ENCODE measurements around the gene TUBD1. TPM values are rescaled to one million over a fixed set of nuclear protein-coding genes. Genes with fewer than 3 reads are reported as not detected.

Gene TUBD1
- total RNA-seq, 1 experiment from 2014 or later: 12.5 TPM

DNA sequence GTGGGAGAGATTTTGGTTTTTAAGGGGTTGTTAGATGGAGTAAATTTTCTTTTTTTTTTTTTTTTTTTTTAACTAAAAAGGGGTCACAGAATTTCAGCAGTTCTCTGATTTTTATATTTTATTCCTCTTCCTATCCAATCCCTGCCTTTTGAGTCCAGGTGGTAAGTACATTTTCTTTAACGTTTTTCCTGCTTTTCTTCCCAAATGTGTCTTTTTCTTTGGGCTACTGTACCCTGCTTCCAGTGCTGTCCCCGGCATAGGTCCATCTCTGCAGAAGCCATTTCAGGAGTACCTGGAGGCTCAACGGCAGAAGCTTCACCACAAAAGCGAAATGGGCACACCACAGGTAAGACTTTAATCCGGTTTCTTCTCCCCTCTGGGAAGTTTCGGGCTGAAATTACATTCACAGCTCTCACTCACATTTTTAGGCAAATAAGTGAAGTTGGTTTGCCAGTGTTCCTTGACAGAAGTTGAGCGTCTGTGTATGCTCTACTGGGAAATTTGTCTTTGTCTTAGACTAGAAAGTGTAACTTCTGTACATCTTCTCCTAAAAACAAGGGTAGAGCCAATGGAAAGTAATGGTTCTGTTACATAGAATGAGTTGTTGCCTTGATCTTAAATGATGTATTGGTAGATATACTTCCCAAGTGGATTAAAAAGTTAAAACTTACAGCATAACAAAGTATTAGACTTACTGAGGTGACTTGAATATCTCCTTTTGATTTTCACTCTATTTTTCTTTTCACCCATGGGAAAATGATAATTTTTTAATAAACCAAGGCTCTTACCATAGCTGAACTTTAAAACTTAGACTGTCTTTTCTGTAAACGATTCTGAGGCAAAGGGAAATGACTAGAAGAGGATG lies 54.5 kb downstream of the TUBD1 start:
- Histone ChIP-seq H3K4me3 (ENCODE audit: low read depth in 2 of 2, low read length in 2 of 2) (peak overlapping the region; percentile 87 to 99), H3K27ac (ENCODE audit: low read length) (peak overlapping the region; percentile 100), H3K36me3 (ENCODE audit: control insufficient read depth, insufficient read depth, low read length) (peaks cover 29% of the 10 kb centered on the region), H3K4me1 (ENCODE audit: control insufficient read depth, insufficient read depth, low read length) (peaks cover 27% of the 10 kb centered on the region), H3K27me3 (ENCODE audit: control insufficient read depth, insufficient read depth, low read length) (no peaks in the 10 kb centered on the region), H3K9me3 (ENCODE audit: control insufficient read depth, insufficient read depth, low read depth, low read length) (no peaks in the 10 kb centered on the region)
- ATAC-seq (peak; percentile 10), DNase-seq (ENCODE audit: low read depth, low spot score) (no peak)
- intact Hi-C loops (cut with micrococcal nuclease; ENCODE audit: unreplicated experiment) (no loop called here), in situ Hi-C loops (cut with HindIII; ENCODE audit: low pct_unique_long_range_greater_than_20kb, low sequenced_read_pairs) (no loop called here)
- no TSS peak for BruUV-seq (replicated peaks)
- TF ChIP-seq, protein P1, sequence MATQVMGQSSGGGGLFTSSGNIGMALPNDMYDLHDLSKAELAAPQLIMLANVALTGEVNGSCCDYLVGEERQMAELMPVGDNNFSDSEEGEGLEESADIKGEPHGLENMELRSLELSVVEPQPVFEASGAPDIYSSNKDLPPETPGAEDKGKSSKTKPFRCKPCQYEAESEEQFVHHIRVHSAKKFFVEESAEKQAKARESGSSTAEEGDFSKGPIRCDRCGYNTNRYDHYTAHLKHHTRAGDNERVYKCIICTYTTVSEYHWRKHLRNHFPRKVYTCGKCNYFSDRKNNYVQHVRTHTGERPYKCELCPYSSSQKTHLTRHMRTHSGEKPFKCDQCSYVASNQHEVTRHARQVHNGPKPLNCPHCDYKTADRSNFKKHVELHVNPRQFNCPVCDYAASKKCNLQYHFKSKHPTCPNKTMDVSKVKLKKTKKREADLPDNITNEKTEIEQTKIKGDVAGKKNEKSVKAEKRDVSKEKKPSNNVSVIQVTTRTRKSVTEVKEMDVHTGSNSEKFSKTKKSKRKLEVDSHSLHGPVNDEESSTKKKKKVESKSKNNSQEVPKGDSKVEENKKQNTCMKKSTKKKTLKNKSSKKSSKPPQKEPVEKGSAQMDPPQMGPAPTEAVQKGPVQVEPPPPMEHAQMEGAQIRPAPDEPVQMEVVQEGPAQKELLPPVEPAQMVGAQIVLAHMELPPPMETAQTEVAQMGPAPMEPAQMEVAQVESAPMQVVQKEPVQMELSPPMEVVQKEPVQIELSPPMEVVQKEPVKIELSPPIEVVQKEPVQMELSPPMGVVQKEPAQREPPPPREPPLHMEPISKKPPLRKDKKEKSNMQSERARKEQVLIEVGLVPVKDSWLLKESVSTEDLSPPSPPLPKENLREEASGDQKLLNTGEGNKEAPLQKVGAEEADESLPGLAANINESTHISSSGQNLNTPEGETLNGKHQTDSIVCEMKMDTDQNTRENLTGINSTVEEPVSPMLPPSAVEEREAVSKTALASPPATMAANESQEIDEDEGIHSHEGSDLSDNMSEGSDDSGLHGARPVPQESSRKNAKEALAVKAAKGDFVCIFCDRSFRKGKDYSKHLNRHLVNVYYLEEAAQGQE (IDR thresholded peaks at IDR 0.05; ENCODE audit: insufficient read depth in 1 of 2, low read depth in 2 of 2, low read length in 1 of 2): peak in 1 of 2 experiments; percentile 35; a peak in 1 of 4 replicates
- no peak for TF ChIP-seq SIN3A (IDR thresholded peaks at IDR 0.05; ENCODE audit: borderline replicate concordance, insufficient read depth, low read depth, low read length)
- TF ChIP-seq POLR2AphosphoS5 (IDR thresholded peaks at IDR 0.05; ENCODE audit: low read depth, low read length): peak; percentile 12; the same call in 1 of the 2 replicates
- ChIA-PET POLR2A (interaction anchor here (0.5 to 3.5 kb wide), 18 partner anchors 10 to 610 kb away, joined by 4 to 77 read pairs (median 10); partner anchors contain the start of genes PTRH2 and VMP1), CTCF (interaction anchor here (0.6 kb wide), 1 partner anchor 23 kb away, joined by 7 read pairs; no protein-coding TSS in a partner anchor)

DNA sequence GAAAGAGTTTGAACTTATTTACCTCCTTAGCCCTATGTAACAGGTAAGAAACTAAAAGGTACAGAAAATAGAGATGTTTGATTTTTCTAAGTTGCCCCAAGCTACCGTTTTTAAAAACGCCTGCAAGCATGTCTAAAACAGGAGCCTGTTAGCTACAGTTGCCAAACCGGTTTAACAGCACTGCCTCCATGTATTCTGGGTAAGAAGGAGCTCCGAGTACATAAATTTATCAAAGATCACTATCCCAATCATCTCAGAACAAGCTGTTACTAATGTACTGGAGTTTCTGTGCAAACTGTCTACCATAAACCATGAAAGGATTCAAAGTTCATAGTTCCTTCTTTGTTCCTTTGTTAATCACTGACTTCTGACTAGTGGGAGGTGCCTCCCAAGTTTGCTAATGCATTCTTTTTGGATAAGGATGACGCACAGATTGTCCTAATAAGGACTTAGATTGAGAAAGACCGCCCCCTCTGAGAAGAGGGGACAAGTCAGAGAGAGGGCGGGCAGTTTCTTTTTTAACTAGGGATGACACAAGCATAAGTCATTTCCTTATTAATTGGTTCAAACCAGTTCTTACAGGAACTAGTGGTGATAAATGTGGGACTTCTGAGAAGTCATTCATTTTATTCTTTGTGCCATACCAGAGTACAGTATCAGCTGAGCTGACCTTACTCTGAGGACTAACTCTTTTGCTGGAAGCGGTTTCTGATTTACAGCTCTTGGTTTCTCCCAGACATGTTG lies 55.3 kb downstream of the TUBD1 start:
- peaks cover 30% of the 10 kb centered on the region for H3K4me1 ChIP-seq (ENCODE audit: control insufficient read depth, insufficient read depth, low read length)
- peak overlapping the region; percentile 87 to 99 for H3K4me3 ChIP-seq (ENCODE audit: low read depth in 2 of 2, low read length in 2 of 2)
- intact Hi-C loops (cut with micrococcal nuclease; ENCODE audit: unreplicated experiment): loop anchor here (2.0 kb wide), 1 partner anchor 51 kb away; no protein-coding TSS in a partner anchor
- CTCF ChIA-PET: interaction anchor here (0.6 kb wide), 1 partner anchor 24 kb away, joined by 7 read pairs; no protein-coding TSS in a partner anchor
- peaks cover 29% of the 10 kb centered on the region for H3K36me3 ChIP-seq (ENCODE audit: control insufficient read depth, insufficient read depth, low read length)
- ATAC-seq (peak; percentile 83), DNase-seq (ENCODE audit: low read depth, low spot score) (peak; percentile 99)
- H3K27ac ChIP-seq (ENCODE audit: low read length): peak overlapping the region; percentile 100
- no peaks in the 10 kb centered on the region for H3K27me3 ChIP-seq (ENCODE audit: control insufficient read depth, insufficient read depth, low read length)
- no peaks in the 10 kb centered on the region for H3K9me3 ChIP-seq (ENCODE audit: control insufficient read depth, insufficient read depth, low read depth, low read length)
- BruUV-seq (replicated peaks): no TSS peak
- POLR2A ChIA-PET: interaction anchor here (0.6 to 3.5 kb wide), 16 partner anchors 9 to 609 kb away, joined by 3 to 77 read pairs (median 10); partner anchors contain the start of genes PTRH2 and VMP1
- in situ Hi-C loops (cut with HindIII; ENCODE audit: low pct_unique_long_range_greater_than_20kb, low sequenced_read_pairs): no loop called here
- TF ChIP-seq SIN3A (IDR thresholded peaks at IDR 0.05; ENCODE audit: borderline replicate concordance, insufficient read depth, low read depth, low read length) (peak; percentile 94), POLR2AphosphoS5 (IDR thresholded peaks at IDR 0.05; ENCODE audit: low read depth, low read length) (peak; percentile 100), TCF7L2 (IDR thresholded peaks at IDR 0.05; ENCODE audit: low read depth, low read length) (peak; percentile 92)
- TF ChIP-seq, protein P1 (IDR thresholded peaks at IDR 0.05; ENCODE audit: insufficient read depth in 1 of 2, low read depth in 2 of 2, low read length in 1 of 2): peak in 1 of 2 experiments; percentile 53; a peak in 2 of 4 replicates
- TF ChIP-seq, protein P2, sequence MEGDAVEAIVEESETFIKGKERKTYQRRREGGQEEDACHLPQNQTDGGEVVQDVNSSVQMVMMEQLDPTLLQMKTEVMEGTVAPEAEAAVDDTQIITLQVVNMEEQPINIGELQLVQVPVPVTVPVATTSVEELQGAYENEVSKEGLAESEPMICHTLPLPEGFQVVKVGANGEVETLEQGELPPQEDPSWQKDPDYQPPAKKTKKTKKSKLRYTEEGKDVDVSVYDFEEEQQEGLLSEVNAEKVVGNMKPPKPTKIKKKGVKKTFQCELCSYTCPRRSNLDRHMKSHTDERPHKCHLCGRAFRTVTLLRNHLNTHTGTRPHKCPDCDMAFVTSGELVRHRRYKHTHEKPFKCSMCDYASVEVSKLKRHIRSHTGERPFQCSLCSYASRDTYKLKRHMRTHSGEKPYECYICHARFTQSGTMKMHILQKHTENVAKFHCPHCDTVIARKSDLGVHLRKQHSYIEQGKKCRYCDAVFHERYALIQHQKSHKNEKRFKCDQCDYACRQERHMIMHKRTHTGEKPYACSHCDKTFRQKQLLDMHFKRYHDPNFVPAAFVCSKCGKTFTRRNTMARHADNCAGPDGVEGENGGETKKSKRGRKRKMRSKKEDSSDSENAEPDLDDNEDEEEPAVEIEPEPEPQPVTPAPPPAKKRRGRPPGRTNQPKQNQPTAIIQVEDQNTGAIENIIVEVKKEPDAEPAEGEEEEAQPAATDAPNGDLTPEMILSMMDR (IDR thresholded peaks at IDR 0.05): no peak

Measured in Panc1 (cell line).